SK-N-SH (cell line): Measurements from ENCODE around the gene HRH3. TPM values are rescaled to one million over a fixed set of nuclear protein-coding genes. Genes with fewer than 3 reads are reported as not detected.

Experiments used
- CTCF ChIA-PET: fragments of 300-600, 350-600 bp; formaldehyde crosslinking; extraction: SDS; loops from one replicate; lab custom pipeline; 2021; lab: Yijun Ruan, JAX
- POLR2A ChIA-PET: fragments of 350-600 bp; sonication (Branson Sonifier 250); formaldehyde crosslinking; extraction: SDS; loops from one replicate; lab custom pipeline; 2020; ENCODE audit warnings: antibody characterized with exemption, inconsistent platforms; lab: Yijun Ruan, JAX
- DNase-seq: peaks from one replicate; pipeline ENCODE4 v3.0.0; 2012
- H2AFZ ChIP-seq: fragments of 200-600 bp; sonication (generic); 2 replicates; pipeline ENCODE4 v1.8.1; 2016; ENCODE audit warnings: antibody characterized with exemption, mild to moderate bottlenecking, low read depth
- H3F3A ChIP-seq: fragments of 200-600 bp; sonication (generic); replicated peaks from 2 replicates; pipeline ENCODE3; 2016; ENCODE audit warnings: antibody characterized with exemption, mild to moderate bottlenecking; ENCODE audit not compliant: insufficient read depth
- H3K27ac ChIP-seq, 2 experiments: fragments of 200-500 bp in 1 of 2; fragments of 200-600 bp in 1 of 2; sonication (Bioruptor generic) in 1 of 2; sonication (generic), shearing (Covaris generic) in 1 of 2; 2 replicates each; pipeline versions ENCODE4 v1.5.1 to v1.6.1; 2014 to 2016; ENCODE audit warnings: low read depth in 2 of 2, inconsistent platforms in 1 of 2, low read length in 1 of 2, mild to moderate bottlenecking in 1 of 2, mixed read lengths in 1 of 2
- H3K27me3 ChIP-seq: fragments of 200-600 bp; sonication (generic), shearing (Covaris generic); 2 replicates; pipeline ENCODE4 v1.6.1; 2016; ENCODE audit warnings: mixed run types; ENCODE audit not compliant: insufficient read depth
- H3K36me3 ChIP-seq, 2 experiments: fragments of 200-500 bp in 1 of 2; fragments of 200-600 bp in 1 of 2; sonication (Bioruptor generic) in 1 of 2; sonication (generic) in 1 of 2; replicated peaks in 1 of 2; 2 replicates each; pipeline versions ENCODE3 to v1.5.1; 2014 to 2016; ENCODE audit warnings: low read length in 1 of 2, mild to moderate bottlenecking in 1 of 2; ENCODE audit not compliant: insufficient read depth in 2 of 2, control insufficient read depth in 1 of 2
- H3K4me1 ChIP-seq, 2 experiments: fragments of 200-500 bp in 1 of 2; fragments of 200-600 bp in 1 of 2; sonication (Bioruptor generic) in 1 of 2; sonication (generic), shearing (Covaris generic) in 1 of 2; 2 replicates each; pipeline versions ENCODE4 v1.5.1 to v1.6.1; 2014 to 2016; ENCODE audit warnings: low read depth in 1 of 2, low read length in 1 of 2, mixed run types in 1 of 2; ENCODE audit not compliant: insufficient read depth in 2 of 2, control insufficient read depth in 1 of 2
- H3K4me2 ChIP-seq: fragments of 200-600 bp; sonication (generic), shearing (Covaris generic); 2 replicates; pipeline ENCODE4 v1.6.1; 2017; ENCODE audit warnings: mixed run types
- H3K4me3 ChIP-seq, 2 experiments: fragments of 200-500 bp in 1 of 2; fragments of 200-600 bp in 1 of 2; sonication (Bioruptor generic) in 1 of 2; sonication (generic), shearing (Covaris generic) in 1 of 2; 2 replicates each; pipeline versions ENCODE4 v1.5.1 to v1.8.1; 2014 to 2016; ENCODE audit warnings: low read depth in 2 of 2, inconsistent platforms in 1 of 2, low read length in 1 of 2, mild to moderate bottlenecking in 1 of 2, mixed read lengths in 1 of 2, moderate library complexity in 1 of 2
- H3K79me2 ChIP-seq: fragments of 200-600 bp; sonication (generic); 2 replicates; pipeline ENCODE4 v1.8.1; 2017; ENCODE audit warnings: mild to moderate bottlenecking; ENCODE audit not compliant: insufficient read depth
- H3K9ac ChIP-seq: fragments of 200-600 bp; sonication (generic); 2 replicates; pipeline ENCODE4 v1.6.1; 2017; ENCODE audit warnings: mixed run types
- H3K9me2 ChIP-seq: fragments of 200-600 bp; sonication (generic); 2 replicates; pipeline ENCODE4 v1.6.1; 2017; ENCODE audit warnings: mixed run types
- H3K9me3 ChIP-seq: fragments of 200-600 bp; sonication (generic); 2 replicates; pipeline ENCODE4 v1.6.1; 2017; ENCODE audit warnings: mixed run types, mild to moderate bottlenecking, moderate library complexity
- H4K20me1 ChIP-seq: fragments of 200-600 bp; sonication (generic); 2 replicates; pipeline ENCODE4 v1.6.1; 2017; ENCODE audit warnings: mild to moderate bottlenecking, mixed run types; ENCODE audit not compliant: insufficient read depth
- EZH2phosphoT487 ChIP-seq: fragments of 200-600 bp; sonication (generic); IDR thresholded peaks from 2 replicates; pipeline ENCODE4 v1.6.1; 2017; ENCODE audit warnings: low read depth, mixed run types, mild to moderate bottlenecking, antibody characterized with exemption, moderate library complexity, borderline replicate concordance
- FOSL2 ChIP-seq: IDR thresholded peaks from 2 replicates; pipeline ENCODE4 v1.4.0; 2012; ENCODE audit warnings: low read depth, mild to moderate bottlenecking, moderate library complexity, borderline replicate concordance
- FOXJ3 ChIP-seq: sonication (generic); formaldehyde crosslinking; IDR thresholded peaks from 2 replicates; pipeline ENCODE4 v1.5.1; 2020; ENCODE audit warnings: mild to moderate bottlenecking, missing genetic modification reagents
- FOXM1 ChIP-seq: IDR thresholded peaks from 2 replicates; pipeline ENCODE4 v1.4.0; 2012; ENCODE audit warnings: low read depth, mild to moderate bottlenecking
- NFIC ChIP-seq: IDR thresholded peaks from 2 replicates; pipeline ENCODE4 v1.4.0; 2012; ENCODE audit warnings: borderline replicate concordance
- NRF1 ChIP-seq: IDR thresholded peaks from 2 replicates; pipeline ENCODE4 v1.6.1; 2012; ENCODE audit warnings: low read depth, mild to moderate bottlenecking, low read length
- RAD21 ChIP-seq: IDR thresholded peaks from 2 replicates; pipeline ENCODE4 v1.6.1; 2012; ENCODE audit warnings: mild to moderate bottlenecking, low read length
- RCOR1 ChIP-seq: fragments of 150-350 bp; IDR thresholded peaks from 2 replicates; pipeline ENCODE4 v1.6.1; 2017; ENCODE audit warnings: antibody characterized with exemption, low read length
- REST ChIP-seq: IDR thresholded peaks from 2 replicates; pipeline ENCODE4 v1.6.1; 2012; ENCODE audit warnings: mild to moderate bottlenecking, low read depth, low read length, moderate library complexity
- RFX5 ChIP-seq: IDR thresholded peaks from 2 replicates; pipeline ENCODE4 v1.6.1; 2012; ENCODE audit warnings: mild to moderate bottlenecking, improper control_type of control experiment, low read length
- SMC3 ChIP-seq: IDR thresholded peaks from 2 replicates; pipeline ENCODE4 v1.6.1; 2012; ENCODE audit warnings: low read depth, low read length, improper control_type of control experiment
- TAF1 ChIP-seq: IDR thresholded peaks from 2 replicates; pipeline ENCODE4 v1.6.1; 2012; ENCODE audit warnings: low read depth, mild to moderate bottlenecking, low read length, moderate library complexity, borderline replicate concordance
- TCF12 ChIP-seq: IDR thresholded peaks from 2 replicates; pipeline ENCODE4 v1.4.0; 2012
- TEAD4 ChIP-seq: IDR thresholded peaks from 2 replicates; pipeline ENCODE4 v1.4.0; 2012; ENCODE audit warnings: mild to moderate bottlenecking, borderline replicate concordance; ENCODE audit not compliant: insufficient read depth
- USF1 ChIP-seq: IDR thresholded peaks from 2 replicates; pipeline ENCODE4 v1.4.0; 2012; ENCODE audit warnings: low read depth, borderline replicate concordance
- YY1 ChIP-seq: IDR thresholded peaks from 2 replicates; pipeline ENCODE4 v1.4.0; 2012; ENCODE audit warnings: low read depth, mild to moderate bottlenecking
- WGBS: methylation state at CpG from one replicate; pipeline ENCODE4 v1.1.6; 2017; ENCODE audit warnings: low lambda C conversion rate; 5-methylcytosine and 5-hydroxymethylcytosine counted together
- polyA plus RNA-seq, 3 experiments: library from polyadenylated mRNA; depleted of rRNA; stranded (reverse); fragments of >200 nt; gene quantifications; 2 replicates each; pipeline ENCODE4 v1.2.3, GENCODE V29; 2012

HRH3 gene
- polyA plus RNA-seq (2012; rRNA removed) = 0.02 TPM in 2 replicates
- 0.03 and 0.04 TPM in 2 replicates for polyA plus RNA-seq (2012; cell fraction: cytosol; rRNA removed)
- polyA plus RNA-seq (2012; cell fraction: nucleus; rRNA removed) = 0.07 and 0.18 TPM in 2 replicates

GRCh38 chr20:62219992-62220665, at the start of gene HRH3:
HRH3 (minus strand) TSS chr20:62220278; CDS start chr20:62219970, 308 bp downstream.
- H3K9me2 ChIP-seq = no peaks in the 10 kb centered on the region
- TF ChIP-seq NRF1 = peak; percentile 14; the same call in 1 of the 2 replicates
- TF ChIP-seq SMC3 = no peak
- TF ChIP-seq REST = peak; percentile 93
- TF ChIP-seq RFX5 = no peak
- TF ChIP-seq FOSL2 = no peak
- no peak for TF ChIP-seq YY1
- TF ChIP-seq RCOR1 = no peak
- no peak for TF ChIP-seq USF1
- no peak for TF ChIP-seq FOXM1
- TF ChIP-seq TAF1 = no peak
- peaks cover 0 to 16% of the 10 kb centered on the region in 2 experiments; a peak in 1 of 4 replicates for H3K4me1 ChIP-seq
- no peaks in the 10 kb centered on the region for H3K9me3 ChIP-seq
- WGBS = 0% methylated on average over 10 of the region's 84 CpGs
- no peaks in the 10 kb centered on the region for H3K79me2 ChIP-seq
- no peaks in the 10 kb centered on the region for H3F3A ChIP-seq
- H3K9ac ChIP-seq = no peak within 1 kb of the TSS
- H3K4me3 ChIP-seq = peak within 1 kb of the TSS in 1 of 2 experiments; percentile 40; a peak in 3 of 4 replicates
- CTCF ChIA-PET = no interaction called here
- POLR2A ChIA-PET = interaction anchor here (1.0 to 1.2 kb wide), 2 partner anchors 15 to 148 kb away, joined by 3 to 5 read pairs; no protein-coding TSS in a partner anchor
- H3K36me3 ChIP-seq = no peaks in the 10 kb centered on the region
- DNase-seq = peak; percentile 97
- no peak within 1 kb of the TSS for H3K27ac ChIP-seq
- H3K4me2 ChIP-seq = peak within 1 kb of the TSS; percentile 67; the same call in 1 of the 2 replicates
- H2AFZ ChIP-seq = no peak within 1 kb of the TSS
- H4K20me1 ChIP-seq = 0 out of 2 replicates have a peak, but pooled peaks cover 8% of the 10 kb centered on the region
- H3K27me3 ChIP-seq = peaks cover 40% of the 10 kb centered on the region

GRCh38 chr20:62269871-62270270, 49.8 kb upstream of the HRH3 start:
- Histone ChIP-seq H3K79me2 (no peaks in the 10 kb centered on the region), H2AFZ (no peak overlapping the region)
- no peak for TF ChIP-seq RAD21
- TF ChIP-seq RCOR1 = no peak
- no peak for TF ChIP-seq NFIC
- no peak for TF ChIP-seq TEAD4
- no peak for TF ChIP-seq EZH2phosphoT487
- no peak for TF ChIP-seq NRF1
- TF ChIP-seq FOXJ3 = no peak
- no peak for TF ChIP-seq TCF12
- TF ChIP-seq, all 33 proteins: peak for 0
- DNase-seq = no peak
- Histone ChIP-seq H3K27me3 (no peaks in the 10 kb centered on the region), H3K36me3 (peaks cover 17 to 24% of the 10 kb centered on the region in 2 experiments), H3K9me2 (no peaks in the 10 kb centered on the region), H3K4me3 (no peak overlapping the region), H3F3A (no peaks in the 10 kb centered on the region), H4K20me1 (no peaks in the 10 kb centered on the region), H3K4me1 (no peaks in the 10 kb centered on the region; a peak in 1 of 4 replicates), H3K9me3 (no peaks in the 10 kb centered on the region), H3K9ac (no peak overlapping the region), H3K4me2 (no peak overlapping the region), H3K27ac (no peak overlapping the region)
- WGBS = 91% methylated on average over 10 of the region's 17 CpGs
- ChIA-PET CTCF (no interaction called here), POLR2A (no interaction called here)
